ENCODE results near the gene TBC1D24.
"Not testable (repeated sequence)": the region's sequence is repeated elsewhere in the genome, so short reads cannot be mapped to it uniquely, and the experiment has no call there.

Gene TBC1D24

GRCh38 chr16:2478279-2478678 is 3.4 kb downstream of the TBC1D24 start:
- Mint-ChIP-seq H3K27ac (no peak overlapping the region), H3K9me3 (no peaks in the 10 kb centered on the region), H3K4me1 (ENCODE audit: low read depth) (peaks cover 16% of the 10 kb centered on the region), H3K36me3 (ENCODE audit: low read depth) (peaks cover 2% of the 10 kb centered on the region), H3K27me3 (peaks cover 2% of the 10 kb centered on the region), H3K4me3 (no peak overlapping the region)
- no peak for DNase-seq

GRCh38 chr16:2479996-2480395 is 5.1 kb downstream of the TBC1D24 start:
- not testable (repeated sequence) for H3K36me3 Mint-ChIP-seq (ENCODE audit: low read depth); DNase-seq; H3K27ac Mint-ChIP-seq; H3K4me3 Mint-ChIP-seq; H3K9me3 Mint-ChIP-seq; H3K27me3 Mint-ChIP-seq
- H3K4me1 Mint-ChIP-seq (ENCODE audit: low read depth), result peaks cover 14% of the 10 kb centered on the region

- Mint-ChIP-seq H3K9me3 (no peaks in the 10 kb centered on the region), H3K27ac (no peak overlapping the region), H3K4me3 (no peak overlapping the region), H3K36me3 (ENCODE audit: low read depth) (peaks cover 2% of the 10 kb centered on the region), H3K4me1 (ENCODE audit: low read depth) (peaks cover 12% of the 10 kb centered on the region), H3K27me3 (no peaks in the 10 kb centered on the region)
- DNase-seq, result no peak
These were observed 6.0 kb downstream of the TBC1D24 start for GRCh38 chr16:2480948-2481347.

- Mint-ChIP-seq H3K27ac (no peak overlapping the region), H3K27me3 (no peaks in the 10 kb centered on the region), H3K36me3 (ENCODE audit: low read depth) (peaks cover 2% of the 10 kb centered on the region), H3K9me3 (no peaks in the 10 kb centered on the region), H3K4me3 (no peak overlapping the region), H3K4me1 (ENCODE audit: low read depth) (peaks cover 11% of the 10 kb centered on the region)
- DNase-seq, result no peak
These were observed 6.7 kb downstream of the TBC1D24 start for GRCh38 chr16:2481676-2482075.

- H3K4me3 Mint-ChIP-seq, result no peak overlapping the region
- no peaks in the 10 kb centered on the region for H3K27me3 Mint-ChIP-seq
- no peak for DNase-seq
- H3K4me1 Mint-ChIP-seq (ENCODE audit: low read depth), result peaks cover 12% of the 10 kb centered on the region
- no peak overlapping the region for H3K27ac Mint-ChIP-seq
- peaks cover 2% of the 10 kb centered on the region for H3K36me3 Mint-ChIP-seq (ENCODE audit: low read depth)
- no peaks in the 10 kb centered on the region for H3K9me3 Mint-ChIP-seq
These were observed 7.3 kb downstream of the TBC1D24 start for GRCh38 chr16:2482249-2482648.

GRCh38 chr16:2482708-2483534 is 8.0 kb downstream of the TBC1D24 start:
- Mint-ChIP-seq H3K9me3 (no peaks in the 10 kb centered on the region), H3K4me1 (ENCODE audit: low read depth) (peaks cover 17% of the 10 kb centered on the region), H3K4me3 (no peak overlapping the region), H3K36me3 (ENCODE audit: low read depth) (peaks cover 2% of the 10 kb centered on the region), H3K27me3 (no peaks in the 10 kb centered on the region), H3K27ac (no peak overlapping the region)
- no peak for DNase-seq

- H3K27ac Mint-ChIP-seq, result peak overlapping the region; percentile 9
These were observed 9.3 kb downstream of the TBC1D24 start for GRCh38 chr16:2483939-2484897.

GRCh38 chr16:2484898-2485508 is 10.1 kb downstream of the TBC1D24 start:
- Mint-ChIP-seq H3K4me1 (ENCODE audit: low read depth) (peaks cover 21% of the 10 kb centered on the region), H3K27me3 (no peaks in the 10 kb centered on the region), H3K36me3 (ENCODE audit: low read depth) (peaks cover 3% of the 10 kb centered on the region), H3K4me3 (no peak overlapping the region), H3K9me3 (no peaks in the 10 kb centered on the region), H3K27ac (no peak overlapping the region)
- no peak for DNase-seq

More at GRCh38 chr16:2483939-2484897, 9.3 kb downstream of the TBC1D24 start:
- H3K27me3 Mint-ChIP-seq, result no peaks in the 10 kb centered on the region
- H3K36me3 Mint-ChIP-seq (ENCODE audit: low read depth), result peaks cover 2% of the 10 kb centered on the region
- H3K4me1 Mint-ChIP-seq (ENCODE audit: low read depth), result peaks cover 21% of the 10 kb centered on the region
- DNase-seq, result no peak
- no peak overlapping the region for H3K4me3 Mint-ChIP-seq
- no peaks in the 10 kb centered on the region for H3K9me3 Mint-ChIP-seq

- no peak overlapping the region for H3K4me3 Mint-ChIP-seq
- no peak for DNase-seq
- H3K36me3 Mint-ChIP-seq (ENCODE audit: low read depth), result peaks cover 5% of the 10 kb centered on the region
- no peaks in the 10 kb centered on the region for H3K27me3 Mint-ChIP-seq
- peaks cover 21% of the 10 kb centered on the region for H3K4me1 Mint-ChIP-seq (ENCODE audit: low read depth)
- H3K9me3 Mint-ChIP-seq, result no peaks in the 10 kb centered on the region
- H3K27ac Mint-ChIP-seq, result no peak overlapping the region
These were observed 11.0 kb downstream of the TBC1D24 start for GRCh38 chr16:2485811-2486507.

- H3K4me1 Mint-ChIP-seq (ENCODE audit: low read depth), result peaks cover 21% of the 10 kb centered on the region
These were observed 12.0 kb downstream of the TBC1D24 start for GRCh38 chr16:2486645-2487516.

GRCh38 chr16:2487517-2487842 is 12.6 kb downstream of the TBC1D24 start:
- H3K36me3 Mint-ChIP-seq (ENCODE audit: low read depth), result peaks cover 5% of the 10 kb centered on the region
- H3K27ac Mint-ChIP-seq, result peak overlapping the region; percentile 81
- peaks cover 21% of the 10 kb centered on the region for H3K4me1 Mint-ChIP-seq (ENCODE audit: low read depth)

More at GRCh38 chr16:2486645-2487516, 12.0 kb downstream of the TBC1D24 start:
- Mint-ChIP-seq H3K27ac (peak overlapping the region; percentile 81), H3K27me3 (no peaks in the 10 kb centered on the region), H3K9me3 (no peaks in the 10 kb centered on the region), H3K36me3 (ENCODE audit: low read depth) (peaks cover 5% of the 10 kb centered on the region), H3K4me3 (peak overlapping the region; percentile 44)
- peak; percentile 76 for DNase-seq

GRCh38 chr16:2487903-2488531 is 13.1 kb downstream of the TBC1D24 start:
- H3K36me3 Mint-ChIP-seq (ENCODE audit: low read depth), result peaks cover 5% of the 10 kb centered on the region
- H3K4me1 Mint-ChIP-seq (ENCODE audit: low read depth), result peaks cover 21% of the 10 kb centered on the region
- no peak overlapping the region for H3K27ac Mint-ChIP-seq
- H3K9me3 Mint-ChIP-seq, result no peaks in the 10 kb centered on the region
- no peaks in the 10 kb centered on the region for H3K27me3 Mint-ChIP-seq
- DNase-seq, result no peak
- no peak overlapping the region for H3K4me3 Mint-ChIP-seq

More at GRCh38 chr16:2487517-2487842, 12.6 kb downstream of the TBC1D24 start:
- Mint-ChIP-seq H3K9me3 (no peaks in the 10 kb centered on the region), H3K27me3 (no peaks in the 10 kb centered on the region), H3K4me3 (peak overlapping the region; percentile 44)
- no peak for DNase-seq

GRCh38 chr16:2489581-2489980 is 14.7 kb downstream of the TBC1D24 start:
- Mint-ChIP-seq H3K36me3 (ENCODE audit: low read depth) (peaks cover 5% of the 10 kb centered on the region), H3K27me3 (no peaks in the 10 kb centered on the region), H3K4me3 (no peak overlapping the region), H3K27ac (no peak overlapping the region), H3K4me1 (ENCODE audit: low read depth) (peaks cover 21% of the 10 kb centered on the region), H3K9me3 (no peaks in the 10 kb centered on the region)
- no peak for DNase-seq
